Liver (tissue), 2 donors: ENCODE results near the gene ENAH.

Experiments used
- FOXA1 ChIP-seq: IDR thresholded peaks from 2 replicates; pipeline ENCODE4 v1.6.1; 2016; ENCODE audit warnings: antibody characterized with exemption
- YY1 ChIP-seq: IDR thresholded peaks from 2 replicates; pipeline ENCODE4 v1.6.1; 2016; ENCODE audit warnings: antibody characterized with exemption, mild to moderate bottlenecking
- TF ChIP-seq, protein P1 (sequence below): IDR thresholded peaks from 2 replicates; pipeline ENCODE4 v1.6.1; 2016; ENCODE audit warnings: antibody characterized with exemption
- TF ChIP-seq, protein P2 (sequence below): fragments of 150-350 bp; IDR thresholded peaks from 2 replicates; pipeline ENCODE4 v1.5.1; 2017; ENCODE audit warnings: improper control_type of control experiment, low read depth, low read length; ENCODE audit not compliant: missing input control
- donor health status: healthy.

DNA sequence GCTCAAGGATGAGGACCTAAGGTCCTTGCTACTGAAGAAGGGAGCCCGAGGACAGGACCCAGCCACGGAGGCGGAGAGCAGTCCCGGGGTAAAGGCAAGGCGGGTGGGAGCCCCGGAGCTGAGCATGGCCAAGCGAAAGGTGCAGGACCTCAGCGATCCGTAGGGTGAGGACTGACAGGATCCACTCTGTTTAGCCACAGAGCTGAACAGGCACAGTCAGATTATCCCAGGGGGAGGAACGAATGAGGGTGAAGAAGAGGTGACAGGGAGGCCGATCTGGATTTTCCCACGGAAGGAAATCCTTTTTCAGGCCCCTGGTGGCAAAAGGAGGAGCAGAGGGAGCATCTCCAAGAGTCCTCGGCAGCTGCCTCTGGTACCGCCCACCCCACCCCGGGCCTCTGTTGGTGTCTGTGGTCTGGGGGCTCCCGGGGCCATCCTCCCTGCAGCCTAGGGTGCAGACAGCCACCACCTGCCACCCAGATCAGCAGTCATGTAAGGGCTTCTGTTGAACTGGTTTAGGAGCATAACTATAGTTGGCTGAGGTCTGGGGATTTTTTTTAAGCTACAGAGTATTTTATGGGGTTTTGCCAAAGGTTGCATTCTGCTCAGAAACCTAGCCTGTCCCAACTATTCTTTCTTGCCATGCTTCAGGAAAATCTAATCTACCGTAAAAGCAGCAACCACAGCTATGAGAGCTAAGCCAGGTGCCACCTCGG, 192.7 kb downstream of the ENAH start:
- TF ChIP-seq, protein P1, sequence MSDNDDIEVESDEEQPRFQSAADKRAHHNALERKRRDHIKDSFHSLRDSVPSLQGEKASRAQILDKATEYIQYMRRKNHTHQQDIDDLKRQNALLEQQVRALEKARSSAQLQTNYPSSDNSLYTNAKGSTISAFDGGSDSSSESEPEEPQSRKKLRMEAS = no peak
- TF ChIP-seq FOXA1 = no peak
- TF ChIP-seq YY1 = no peak
- TF ChIP-seq, protein P2, sequence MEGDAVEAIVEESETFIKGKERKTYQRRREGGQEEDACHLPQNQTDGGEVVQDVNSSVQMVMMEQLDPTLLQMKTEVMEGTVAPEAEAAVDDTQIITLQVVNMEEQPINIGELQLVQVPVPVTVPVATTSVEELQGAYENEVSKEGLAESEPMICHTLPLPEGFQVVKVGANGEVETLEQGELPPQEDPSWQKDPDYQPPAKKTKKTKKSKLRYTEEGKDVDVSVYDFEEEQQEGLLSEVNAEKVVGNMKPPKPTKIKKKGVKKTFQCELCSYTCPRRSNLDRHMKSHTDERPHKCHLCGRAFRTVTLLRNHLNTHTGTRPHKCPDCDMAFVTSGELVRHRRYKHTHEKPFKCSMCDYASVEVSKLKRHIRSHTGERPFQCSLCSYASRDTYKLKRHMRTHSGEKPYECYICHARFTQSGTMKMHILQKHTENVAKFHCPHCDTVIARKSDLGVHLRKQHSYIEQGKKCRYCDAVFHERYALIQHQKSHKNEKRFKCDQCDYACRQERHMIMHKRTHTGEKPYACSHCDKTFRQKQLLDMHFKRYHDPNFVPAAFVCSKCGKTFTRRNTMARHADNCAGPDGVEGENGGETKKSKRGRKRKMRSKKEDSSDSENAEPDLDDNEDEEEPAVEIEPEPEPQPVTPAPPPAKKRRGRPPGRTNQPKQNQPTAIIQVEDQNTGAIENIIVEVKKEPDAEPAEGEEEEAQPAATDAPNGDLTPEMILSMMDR = no peak
